ENCODE measurements around the gene SLC24A3. TPM values are rescaled to one million over a fixed set of nuclear protein-coding genes. Genes with fewer than 3 reads are reported as not detected.

SLC24A3 gene
- total and polyA plus RNA-seq, 2 of the 13 experiments (the other 11 are each of a cell fraction or from before 2014, with no cell fraction given) = not detected

DNA sequence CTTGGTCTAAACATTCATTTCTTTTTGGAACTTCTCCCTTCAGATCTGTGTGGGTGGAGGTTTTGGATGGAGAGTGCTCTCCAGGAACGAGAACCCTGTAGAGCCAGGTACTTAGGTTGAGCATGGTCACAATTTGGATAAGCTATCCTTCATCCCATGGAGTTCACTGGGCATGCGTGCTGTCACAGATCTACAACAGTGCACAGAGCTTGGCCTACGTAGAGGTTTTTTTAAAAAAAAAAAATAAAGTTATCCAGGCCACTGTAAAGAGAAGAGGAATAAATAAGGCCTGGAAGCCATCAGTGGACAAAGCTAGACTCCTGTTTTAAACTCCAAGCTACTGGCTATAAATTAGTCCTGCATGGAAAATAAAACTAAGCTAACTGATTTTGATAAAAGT, 165.6 kb downstream of the SLC24A3 start:
- H3K9me3 ChIP-seq (ENCODE audit: low read length) = no peaks in the 10 kb centered on the region
- 34% methylated on average over 3 of the region's 3 CpGs for WGBS (ENCODE audit: low lambda C conversion rate)
- FAIRE-seq (no peak), DNase-seq (ENCODE audit: low spot score) (no peak), ATAC-seq (no peak)
- H3K27ac ChIP-seq (ENCODE audit: extremely low read length, insufficient read depth, low read length) = no peak overlapping the region
- no TSS peak for BruUV-seq (replicated peaks)
- no peak overlapping the region for H3K4me2 ChIP-seq (ENCODE audit: low read depth, low read length)
- no peak overlapping the region for H3K4me3 ChIP-seq (replicated peaks in 1 of 3; ENCODE audit: insufficient read depth in 1 of 3, low read depth in 2 of 3, low read length in 3 of 3)
- POLR2A ChIA-PET = interaction anchor here (1.0 kb wide), 1 partner anchor 580 kb away, joined by 3 read pairs; no protein-coding TSS in a partner anchor
- CTCF ChIA-PET (ENCODE audit: low intra/inter-chr PET ratio, low total read pairs) = no interaction called here
- no peaks in the 10 kb centered on the region for H3K4me1 ChIP-seq (ENCODE audit: insufficient read depth, low read length)
- TF ChIP-seq ZC3H4 (CRISPR knock-in tag; IDR thresholded peaks at IDR 0.05; ENCODE audit: borderline replicate concordance) (no peak), PRDM4 (CRISPR knock-in tag; IDR thresholded peaks at IDR 0.05; ENCODE audit: borderline replicate concordance) (no peak), SOX13 (IDR thresholded peaks at IDR 0.05) (no peak), SOX13 (CRISPR knock-in tag; conservative IDR thresholded peaks at IDR 0.05 in 1 of 2, IDR thresholded peaks at IDR 0.05 in 1 of 2) (no peak), ZFP82 (CRISPR knock-in tag; IDR thresholded peaks at IDR 0.05; ENCODE audit: borderline replicate concordance) (no peak), KDM3A (CRISPR knock-in tag; IDR thresholded peaks at IDR 0.05; ENCODE audit: low read depth) (no peak), ZNF326 (CRISPR knock-in tag; IDR thresholded peaks at IDR 0.05; ENCODE audit: borderline replicate concordance) (no peak), SYNCRIP (IDR thresholded peaks at IDR 0.05; ENCODE audit: insufficient read depth, low read depth, low read length) (no peak), ZNF382 (CRISPR knock-in tag; IDR thresholded peaks at IDR 0.05; ENCODE audit: borderline replicate concordance) (no peak), NONO (IDR thresholded peaks at IDR 0.05) (no peak), NONO (CRISPR knock-in tag; conservative IDR thresholded peaks at IDR 0.05) (no peak), SKI (IDR thresholded peaks at IDR 0.05; ENCODE audit: partially characterized antibody) (no peak), ZNF687 (CRISPR knock-in tag; IDR thresholded peaks at IDR 0.05) (no peak), CBFB (CRISPR knock-in tag; IDR thresholded peaks at IDR 0.05) (no peak), STAT6 (CRISPR knock-in tag; IDR thresholded peaks at IDR 0.05; ENCODE audit: borderline replicate concordance) (no peak), SALL2 (CRISPR knock-in tag; IDR thresholded peaks at IDR 0.05) (no peak)
- H3K79me2 ChIP-seq (ENCODE audit: insufficient read depth, low read length) = no peaks in the 10 kb centered on the region
- H3K27me3 ChIP-seq (ENCODE audit: control insufficient read depth in 1 of 2, insufficient read depth in 2 of 2, low read length in 2 of 2) = no peaks in the 10 kb centered on the region; a peak in 1 of 5 replicates
- in situ Hi-C loops (cut with HindIII; ENCODE audit: extremely low pct_ligation_motif_present, low pct_unique_long_range_greater_than_20kb) = no loop called here
- intact Hi-C loops (cut with micrococcal nuclease; ENCODE audit: unreplicated experiment) = no loop called here
- no peaks in the 10 kb centered on the region for H3K36me3 ChIP-seq (replicated peaks in 1 of 2; ENCODE audit: control insufficient read depth in 1 of 2, insufficient read depth in 2 of 2, low read length in 2 of 2)
- H3K9ac ChIP-seq (ENCODE audit: insufficient read depth, low read depth, low read length) = no peak overlapping the region
- no peaks in the 10 kb centered on the region for H4K20me1 ChIP-seq (ENCODE audit: insufficient read depth, low read length)
- H2AFZ ChIP-seq (ENCODE audit: low read length) = no peak overlapping the region
